ENCODE measurements around the gene SLC4A3. TPM values are rescaled to one million over a fixed set of nuclear protein-coding genes. Genes with fewer than 3 reads are reported as not detected.

The SLC4A3 gene
- total RNA-seq, 1 donor from 2014 or later = 2.1 TPM

- no peak for DNase-seq (ENCODE audit: low spot score)
- no peak overlapping the region for H3K4me3 Mint-ChIP-seq (ENCODE audit: unreplicated experiment)
- H3K27me3 Mint-ChIP-seq (ENCODE audit: unreplicated experiment) = peaks cover 16% of the 10 kb centered on the region
- H3K9me3 Mint-ChIP-seq (ENCODE audit: unreplicated experiment) = no peaks in the 10 kb centered on the region
- no peaks in the 10 kb centered on the region for H3K4me1 Mint-ChIP-seq (ENCODE audit: unreplicated experiment)
- H3K36me3 Mint-ChIP-seq (ENCODE audit: low read depth, unreplicated experiment) = peaks cover 7% of the 10 kb centered on the region
- no peak overlapping the region for H3K27ac Mint-ChIP-seq (ENCODE audit: unreplicated experiment)
- TF ChIP-seq, protein P1, sequence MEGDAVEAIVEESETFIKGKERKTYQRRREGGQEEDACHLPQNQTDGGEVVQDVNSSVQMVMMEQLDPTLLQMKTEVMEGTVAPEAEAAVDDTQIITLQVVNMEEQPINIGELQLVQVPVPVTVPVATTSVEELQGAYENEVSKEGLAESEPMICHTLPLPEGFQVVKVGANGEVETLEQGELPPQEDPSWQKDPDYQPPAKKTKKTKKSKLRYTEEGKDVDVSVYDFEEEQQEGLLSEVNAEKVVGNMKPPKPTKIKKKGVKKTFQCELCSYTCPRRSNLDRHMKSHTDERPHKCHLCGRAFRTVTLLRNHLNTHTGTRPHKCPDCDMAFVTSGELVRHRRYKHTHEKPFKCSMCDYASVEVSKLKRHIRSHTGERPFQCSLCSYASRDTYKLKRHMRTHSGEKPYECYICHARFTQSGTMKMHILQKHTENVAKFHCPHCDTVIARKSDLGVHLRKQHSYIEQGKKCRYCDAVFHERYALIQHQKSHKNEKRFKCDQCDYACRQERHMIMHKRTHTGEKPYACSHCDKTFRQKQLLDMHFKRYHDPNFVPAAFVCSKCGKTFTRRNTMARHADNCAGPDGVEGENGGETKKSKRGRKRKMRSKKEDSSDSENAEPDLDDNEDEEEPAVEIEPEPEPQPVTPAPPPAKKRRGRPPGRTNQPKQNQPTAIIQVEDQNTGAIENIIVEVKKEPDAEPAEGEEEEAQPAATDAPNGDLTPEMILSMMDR (IDR thresholded peaks at IDR 0.05; ENCODE audit: unreplicated experiment) = no peak
These were observed 1.8 kb downstream of the SLC4A3 start for GRCh38 chr2:219628986-219629901.

- Mint-ChIP-seq H3K4me3 (ENCODE audit: unreplicated experiment) (no peak overlapping the region), H3K27ac (ENCODE audit: unreplicated experiment) (no peak overlapping the region)
These were observed 2.7 kb downstream of the SLC4A3 start for GRCh38 chr2:219629976-219630695.

DNA sequence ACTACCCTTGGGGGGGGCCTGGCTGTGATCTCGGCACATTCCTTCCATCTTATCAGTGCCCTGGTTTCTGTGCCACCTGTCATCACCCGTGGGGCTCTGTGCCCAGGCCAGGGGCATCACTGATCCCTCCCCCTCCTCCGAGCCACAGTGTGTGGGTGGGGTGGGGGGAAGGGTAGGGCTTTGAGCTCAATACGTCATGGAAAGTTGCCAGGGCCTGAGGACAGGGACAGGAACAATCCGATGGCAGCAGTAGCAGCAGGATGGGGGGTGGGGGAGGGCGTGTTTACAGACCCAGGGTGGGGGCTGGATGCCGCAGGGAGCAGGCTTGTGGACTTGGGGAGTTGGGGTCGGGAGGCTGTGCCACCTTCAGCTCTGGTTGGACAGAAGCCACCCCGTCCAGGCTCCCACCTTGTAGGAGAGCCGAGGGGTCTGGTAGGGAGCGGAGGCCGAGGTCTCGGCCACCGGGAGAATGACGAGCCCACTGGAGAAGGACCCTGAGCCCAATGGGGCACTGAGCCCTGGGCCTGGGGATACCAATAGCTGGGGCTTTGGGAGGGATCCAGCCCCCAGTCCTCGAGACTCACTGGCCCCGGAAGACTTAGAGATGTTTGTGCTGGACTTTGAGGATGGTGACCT is 3.5 kb downstream of the SLC4A3 start:
- no peak overlapping the region for H3K4me3 Mint-ChIP-seq (ENCODE audit: unreplicated experiment)
- peak; percentile 2 for DNase-seq (ENCODE audit: low spot score)
- H3K27ac Mint-ChIP-seq (ENCODE audit: unreplicated experiment) = no peak overlapping the region

More at GRCh38 chr2:219629976-219630695, 2.7 kb downstream of the SLC4A3 start:
- TF ChIP-seq, protein P1 (IDR thresholded peaks at IDR 0.05; ENCODE audit: unreplicated experiment) = no peak
- H3K36me3 Mint-ChIP-seq (ENCODE audit: low read depth, unreplicated experiment) = peaks cover 4% of the 10 kb centered on the region
- no peaks in the 10 kb centered on the region for H3K9me3 Mint-ChIP-seq (ENCODE audit: unreplicated experiment)
- H3K27me3 Mint-ChIP-seq (ENCODE audit: unreplicated experiment) = peaks cover 16% of the 10 kb centered on the region
- no peak for DNase-seq (ENCODE audit: low spot score)
- H3K4me1 Mint-ChIP-seq (ENCODE audit: unreplicated experiment) = no peaks in the 10 kb centered on the region

DNA sequence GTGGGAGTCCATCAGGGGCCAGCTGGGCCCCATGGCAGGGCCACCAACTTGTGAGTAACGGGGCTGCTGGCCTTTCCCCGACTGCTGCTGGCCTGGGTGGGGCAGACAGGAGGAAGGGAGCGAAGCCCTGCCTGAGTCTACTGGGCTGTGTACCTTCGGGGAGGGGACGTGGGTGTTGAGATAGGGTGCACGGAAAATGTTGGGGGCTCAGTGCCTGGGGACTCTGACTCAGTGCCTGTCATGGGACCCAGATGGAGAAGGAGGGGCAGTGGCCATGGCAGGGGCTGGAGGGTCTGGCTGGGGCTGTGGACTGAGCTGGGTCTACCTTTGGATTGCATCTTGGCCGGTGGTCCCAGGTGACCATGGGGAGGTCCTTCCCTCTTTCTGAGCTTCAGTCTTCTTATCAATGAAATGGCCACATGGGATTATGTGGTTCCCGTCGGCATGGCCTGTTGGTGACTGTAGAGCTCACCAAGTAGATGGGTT is 4.0 kb downstream of the SLC4A3 start:
- no peak for DNase-seq (ENCODE audit: low spot score)
- Mint-ChIP-seq H3K27me3 (ENCODE audit: unreplicated experiment) (peaks cover 19% of the 10 kb centered on the region), H3K9me3 (ENCODE audit: unreplicated experiment) (no peaks in the 10 kb centered on the region), H3K36me3 (ENCODE audit: low read depth, unreplicated experiment) (peaks cover 4% of the 10 kb centered on the region), H3K27ac (ENCODE audit: unreplicated experiment) (peak overlapping the region; percentile 13), H3K4me3 (ENCODE audit: unreplicated experiment) (no peak overlapping the region), H3K4me1 (ENCODE audit: unreplicated experiment) (peaks cover 3% of the 10 kb centered on the region)
- TF ChIP-seq, protein P1 (IDR thresholded peaks at IDR 0.05; ENCODE audit: unreplicated experiment) = no peak

More for the DNA sequence above, 3.5 kb downstream of the SLC4A3 start:
- Mint-ChIP-seq H3K9me3 (ENCODE audit: unreplicated experiment) (no peaks in the 10 kb centered on the region), H3K27me3 (ENCODE audit: unreplicated experiment) (peaks cover 16% of the 10 kb centered on the region), H3K4me1 (ENCODE audit: unreplicated experiment) (no peaks in the 10 kb centered on the region), H3K36me3 (ENCODE audit: low read depth, unreplicated experiment) (peaks cover 4% of the 10 kb centered on the region)
- TF ChIP-seq, protein P1 (IDR thresholded peaks at IDR 0.05; ENCODE audit: unreplicated experiment) = no peak
